Measurements from ENCODE around the gene UHRF1.

DNA sequence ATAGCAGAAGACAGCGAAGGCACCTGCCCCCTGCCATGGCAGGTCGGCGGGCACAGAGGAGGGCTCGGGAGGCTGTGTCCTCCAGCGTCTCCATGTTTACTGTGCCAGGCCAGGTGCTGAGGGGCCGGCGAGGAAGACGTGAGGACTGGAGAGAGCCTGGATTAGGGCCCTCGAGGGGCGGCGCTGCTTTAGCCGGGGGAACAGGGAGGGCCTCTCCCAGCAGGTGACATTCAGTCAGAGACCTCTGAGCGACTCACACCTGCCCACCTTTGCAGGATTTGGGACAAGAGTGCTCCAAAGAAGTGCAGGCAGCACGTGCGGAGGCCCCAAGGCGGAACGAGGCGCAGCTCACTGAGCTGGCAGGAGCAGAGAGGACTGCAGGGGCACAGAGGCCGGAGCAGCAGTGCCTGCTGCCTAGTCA, 77.2 kb downstream of the UHRF1 start:
- TF ChIP-seq TAF1 (IDR thresholded peaks at IDR 0.05; ENCODE audit: borderline replicate concordance, low read depth, low read length) = no peak
- TF ChIP-seq CTCF (IDR thresholded peaks at IDR 0.05) = no peak
- TF ChIP-seq, protein P1, sequence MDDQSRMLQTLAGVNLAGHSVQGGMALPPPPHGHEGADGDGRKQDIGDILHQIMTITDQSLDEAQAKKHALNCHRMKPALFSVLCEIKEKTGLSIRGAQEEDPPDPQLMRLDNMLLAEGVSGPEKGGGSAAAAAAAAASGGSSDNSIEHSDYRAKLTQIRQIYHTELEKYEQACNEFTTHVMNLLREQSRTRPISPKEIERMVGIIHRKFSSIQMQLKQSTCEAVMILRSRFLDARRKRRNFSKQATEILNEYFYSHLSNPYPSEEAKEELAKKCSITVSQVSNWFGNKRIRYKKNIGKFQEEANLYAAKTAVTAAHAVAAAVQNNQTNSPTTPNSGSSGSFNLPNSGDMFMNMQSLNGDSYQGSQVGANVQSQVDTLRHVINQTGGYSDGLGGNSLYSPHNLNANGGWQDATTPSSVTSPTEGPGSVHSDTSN (IDR thresholded peaks at IDR 0.05) = no peak
- no peak for TF ChIP-seq EP300 (IDR thresholded peaks at IDR 0.05; ENCODE audit: borderline replicate concordance in 1 of 2, low read depth in 1 of 2, low read length in 1 of 2)
- no peak for TF ChIP-seq NFIC (IDR thresholded peaks at IDR 0.05; ENCODE audit: borderline replicate concordance)
- no peak for TF ChIP-seq FOXJ3 (CRISPR knock-in tag; IDR thresholded peaks at IDR 0.05)
- no peak for TF ChIP-seq POLR2AphosphoS5 (IDR thresholded peaks at IDR 0.05; ENCODE audit: low read depth, low read length)
- no peak for TF ChIP-seq JUND (IDR thresholded peaks at IDR 0.05)

All from SK-N-SH (cell line).